HEK293 (cell line): Measurements from ENCODE around the gene DAND5.

Experiments used
- GLI2 ChIP-seq: fragments of 450-650 bp; formaldehyde crosslinking; IDR thresholded peaks from 2 replicates; pipeline ENCODE4; 2017; ENCODE audit warnings: missing biosample characterization, missing genetic modification characterization, low read depth, borderline replicate concordance
- INSM2 ChIP-seq: fragments of 450-650 bp; formaldehyde crosslinking; IDR thresholded peaks from 2 replicates; pipeline ENCODE4 v1.5.1; 2016; ENCODE audit warnings: missing biosample characterization, missing genetic modification characterization
- MYNN ChIP-seq: fragments of 450-650 bp; formaldehyde crosslinking; IDR thresholded peaks from 2 replicates; pipeline ENCODE4 v1.5.1; 2016; ENCODE audit warnings: missing biosample characterization, missing genetic modification characterization, borderline replicate concordance
- ZNF221 ChIP-seq: fragments of 450-650 bp; formaldehyde crosslinking; IDR thresholded peaks from 2 replicates; pipeline ENCODE4 v1.5.1; 2017; ENCODE audit warnings: missing biosample characterization, missing genetic modification characterization, borderline replicate concordance
- ZNF239 ChIP-seq: fragments of 450-650 bp; formaldehyde crosslinking; IDR thresholded peaks from 2 replicates; pipeline ENCODE4 v1.5.1; 2016; ENCODE audit warnings: missing biosample characterization, missing genetic modification characterization
- ZNF514 ChIP-seq: fragments of 450-650 bp; formaldehyde crosslinking; IDR thresholded peaks from 2 replicates; pipeline ENCODE4 v1.5.1; 2016; ENCODE audit warnings: missing biosample characterization, missing genetic modification characterization
- ZNF561 ChIP-seq: fragments of 450-650 bp; IDR thresholded peaks from 2 replicates; pipeline ENCODE4 v1.5.1; 2018; ENCODE audit warnings: missing biosample characterization, missing genetic modification characterization, borderline replicate concordance
- ZNF645 ChIP-seq: fragments of 450-650 bp; formaldehyde crosslinking; IDR thresholded peaks from 2 replicates; pipeline ENCODE4; 2016; ENCODE audit warnings: missing biosample characterization, missing genetic modification characterization
- TF ChIP-seq, protein P1 (sequence below): fragments of 450-650 bp; formaldehyde crosslinking; IDR thresholded peaks from 2 replicates; pipeline ENCODE4 v1.5.1; 2016; ENCODE audit warnings: missing biosample characterization, missing genetic modification characterization

- TF ChIP-seq, protein P1, sequence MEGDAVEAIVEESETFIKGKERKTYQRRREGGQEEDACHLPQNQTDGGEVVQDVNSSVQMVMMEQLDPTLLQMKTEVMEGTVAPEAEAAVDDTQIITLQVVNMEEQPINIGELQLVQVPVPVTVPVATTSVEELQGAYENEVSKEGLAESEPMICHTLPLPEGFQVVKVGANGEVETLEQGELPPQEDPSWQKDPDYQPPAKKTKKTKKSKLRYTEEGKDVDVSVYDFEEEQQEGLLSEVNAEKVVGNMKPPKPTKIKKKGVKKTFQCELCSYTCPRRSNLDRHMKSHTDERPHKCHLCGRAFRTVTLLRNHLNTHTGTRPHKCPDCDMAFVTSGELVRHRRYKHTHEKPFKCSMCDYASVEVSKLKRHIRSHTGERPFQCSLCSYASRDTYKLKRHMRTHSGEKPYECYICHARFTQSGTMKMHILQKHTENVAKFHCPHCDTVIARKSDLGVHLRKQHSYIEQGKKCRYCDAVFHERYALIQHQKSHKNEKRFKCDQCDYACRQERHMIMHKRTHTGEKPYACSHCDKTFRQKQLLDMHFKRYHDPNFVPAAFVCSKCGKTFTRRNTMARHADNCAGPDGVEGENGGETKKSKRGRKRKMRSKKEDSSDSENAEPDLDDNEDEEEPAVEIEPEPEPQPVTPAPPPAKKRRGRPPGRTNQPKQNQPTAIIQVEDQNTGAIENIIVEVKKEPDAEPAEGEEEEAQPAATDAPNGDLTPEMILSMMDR (tag by site-specific recombination) = no peak
- TF ChIP-seq ZNF645 (no peak), ZNF514 (tag by site-specific recombination) (no peak), ZNF561 (no peak), ZNF239 (tag by site-specific recombination) (no peak), INSM2 (tag by site-specific recombination) (no peak), ZNF221 (tag by site-specific recombination) (no peak), GLI2 (no peak), MYNN (tag by site-specific recombination) (no peak)
Measured at GRCh38 chr19:12944104-12944674, 25.2 kb upstream of the DAND5 start.
